NCI-H2029 (cell line): ENCODE data around the gene WWTR1.

ENCODE experiments used
- DNase-seq: peaks from one replicate; lab custom pipeline; 2025; lab: John Stamatoyannopoulos, UW

Gene WWTR1

GRCh38 chr3:149534082-149534481 lies 123.7 kb downstream of the WWTR1 start:
- DNase-seq, result no peak

GRCh38 chr3:149532489-149533180 lies 125.2 kb downstream of the WWTR1 start:
- DNase-seq, result no peak

- DNase-seq, result no peak
These were observed 128.7 kb downstream of the WWTR1 start for GRCh38 chr3:149529099-149529498.

GRCh38 chr3:149528340-149528650 lies 129.5 kb downstream of the WWTR1 start:
- no peak for DNase-seq

GRCh38 chr3:149527531-149528339 lies 130.1 kb downstream of the WWTR1 start:
- no peak for DNase-seq

- DNase-seq, result no peak
These were observed 134.1 kb downstream of the WWTR1 start for GRCh38 chr3:149523512-149524299.

- no peak for DNase-seq
These were observed 137.9 kb downstream of the WWTR1 start for GRCh38 chr3:149519912-149520311.

- no peak for DNase-seq
These were observed 140.9 kb downstream of the WWTR1 start for GRCh38 chr3:149516920-149517319.

- no peak for DNase-seq
These were observed 142.6 kb downstream of the WWTR1 start for GRCh38 chr3:149515249-149515648.

- DNase-seq, result no peak
These were observed 143.4 kb downstream of the WWTR1 start for GRCh38 chr3:149514471-149514870.

- peak; percentile 61 for DNase-seq
These were observed 145.6 kb downstream of the WWTR1 start for GRCh38 chr3:149512073-149512782.

- no peak for DNase-seq
These were observed 146.7 kb downstream of the WWTR1 start for GRCh38 chr3:149511040-149511626.

GRCh38 chr3:149510480-149510879 lies 147.3 kb downstream of the WWTR1 start:
- no peak for DNase-seq

- no peak for DNase-seq
These were observed 148.3 kb downstream of the WWTR1 start for GRCh38 chr3:149509526-149509925.

GRCh38 chr3:149507491-149508324 lies 150.1 kb downstream of the WWTR1 start:
- DNase-seq, result no peak

- no peak for DNase-seq
These were observed 150.9 kb downstream of the WWTR1 start for GRCh38 chr3:149506965-149507364.

- no peak for DNase-seq
These were observed 151.3 kb downstream of the WWTR1 start for GRCh38 chr3:149506540-149506939.

- no peak for DNase-seq
These were observed 155.4 kb downstream of the WWTR1 start for GRCh38 chr3:149502438-149502837.

GRCh38 chr3:149501524-149501923 lies 156.3 kb downstream of the WWTR1 start:
- no peak for DNase-seq

GRCh38 chr3:149497966-149498670 lies 159.7 kb downstream of the WWTR1 start:
- DNase-seq, result no peak
